Uterus (tissue), 4 donors: ENCODE results near the gene ATP11A. TPM values are rescaled to one million over a fixed set of nuclear protein-coding genes. Genes with fewer than 3 reads are reported as not detected.
"Not testable (repeated sequence)": the region's sequence is repeated elsewhere in the genome, so short reads cannot be mapped to it uniquely, and the experiment has no call there.

ENCODE experiments used
- DNase-seq, 2 donors: peaks; one replicate each; pipeline ENCODE4 v3.0.0-alpha.2; 2019 to 2020
- H3K27ac ChIP-seq, 2 donors: fragments of 200-600 bp; sonication (generic); 1 replicate in 1 of 2; 2 replicates in 1 of 2; pipeline ENCODE4 v1.5.1; 2016 to 2018
- H3K27me3 ChIP-seq, 2 donors: fragments of 200-600 bp; sonication (generic); one replicate each; pipeline ENCODE4 v1.5.1; 2018 to 2019; ENCODE audit warnings: control low read depth in 1 of 2
- H3K36me3 ChIP-seq, 2 donors: fragments of 200-600 bp; sonication (generic); one replicate each; pipeline ENCODE4 v1.5.1; 2019; ENCODE audit warnings: control low read depth in 1 of 2
- H3K4me1 ChIP-seq, 2 donors: fragments of 200-600 bp; sonication (generic); one replicate each; pipeline ENCODE4 v1.5.1; 2018 to 2019; ENCODE audit warnings: control low read depth in 1 of 2
- H3K4me3 ChIP-seq, 2 donors: fragments of 200-600 bp; sonication (generic); 1 replicate in 1 of 2; 2 replicates in 1 of 2; pipeline ENCODE4 v1.5.1; 2018 to 2019; ENCODE audit warnings: mild to moderate bottlenecking in 1 of 2
- H3K9me3 ChIP-seq, 2 donors: fragments of 200-600 bp; sonication (generic); one replicate each; pipeline ENCODE4 v1.5.1; 2019; ENCODE audit warnings: control low read depth in 1 of 2
- CTCF ChIP-seq, 4 experiments: fragments of 200-600 bp in 2 of 4; fragments of 450-650 bp in 2 of 4; sonication (generic) in 2 of 4; IDR thresholded peaks; one replicate each; pipeline ENCODE4 v1.5.1; 2016 to 2019; ENCODE audit warnings: antibody characterized with exemption in 4 of 4, mild to moderate bottlenecking in 2 of 4, moderate library complexity in 1 of 4
- POLR2A ChIP-seq, 2 donors: fragments of 450-650 bp; IDR thresholded peaks; one replicate each; pipeline ENCODE4 v1.6.1; 2016; ENCODE audit warnings: antibody characterized with exemption in 2 of 2, mild to moderate bottlenecking in 1 of 2, moderate library complexity in 1 of 2
- intact Hi-C: fragments of 100-400 bp; cut with DNase I; formaldehyde crosslinking; loops from one replicate; pipeline ENCODE4 v1.15.1; 2023; ENCODE audit warnings: low total_unique reads
- total RNA-seq, 4 donors: library from RNA; depleted of rRNA in 3 of 4; stranded (reverse); fragments of >200 nt in 3 of 4; gene quantifications; one replicate each; pipeline versions ENCODE4 v1.1.0 to v1.2.4, GENCODE V29; 2014 to 2023
- donor health status: DM: yes; HTN: yes; CAD: no.

The ATP11A gene
- total RNA-seq, 4 donors from 2014 or later = 12.8 to 149 (median 22.8) TPM

GRCh38 chr13:112869202-112870050, 179.6 kb downstream of the ATP11A start:
- TF ChIP-seq CTCF (IDR thresholded peaks at IDR 0.05) (no peak), POLR2A (IDR thresholded peaks at IDR 0.05) (no peak)
- H3K4me1 ChIP-seq = no peaks in the 10 kb centered on the region
- no peaks in the 10 kb centered on the region for H3K27me3 ChIP-seq
- no peaks in the 10 kb centered on the region for H3K36me3 ChIP-seq
- H3K9me3 ChIP-seq = no peaks in the 10 kb centered on the region
- no peak overlapping the region for H3K27ac ChIP-seq
- no peak overlapping the region for H3K4me3 ChIP-seq
- intact Hi-C loops = no loop called here
- DNase-seq = no peak

GRCh38 chr13:112870051-112870331, 180.2 kb downstream of the ATP11A start:
- TF ChIP-seq CTCF (IDR thresholded peaks at IDR 0.05) = no peak
- no peak for TF ChIP-seq POLR2A (IDR thresholded peaks at IDR 0.05)
- H3K27me3 ChIP-seq = no peaks in the 10 kb centered on the region
- no peaks in the 10 kb centered on the region for H3K9me3 ChIP-seq
- H3K4me3 ChIP-seq = no peak overlapping the region
- H3K36me3 ChIP-seq = no peaks in the 10 kb centered on the region
- H3K27ac ChIP-seq = no peak overlapping the region
- intact Hi-C loops = no loop called here
- DNase-seq = no peak
- no peaks in the 10 kb centered on the region for H3K4me1 ChIP-seq

- Histone ChIP-seq H3K9me3 (no peaks in the 10 kb centered on the region), H3K27ac (no peak overlapping the region), H3K27me3 (no peaks in the 10 kb centered on the region), H3K36me3 (no peaks in the 10 kb centered on the region), H3K4me3 (no peak overlapping the region), H3K4me1 (no peaks in the 10 kb centered on the region)
- TF ChIP-seq CTCF (IDR thresholded peaks at IDR 0.05) (no peak), POLR2A (IDR thresholded peaks at IDR 0.05) (no peak)
- DNase-seq = no peak
- intact Hi-C loops = no loop called here
Observed at GRCh38 chr13:112870737-112871287, 181.0 kb downstream of the ATP11A start.

GRCh38 chr13:112871742-112872141, 181.9 kb downstream of the ATP11A start:
- Histone ChIP-seq H3K4me3 (no peak overlapping the region), H3K4me1 (no peaks in the 10 kb centered on the region), H3K27me3 (no peaks in the 10 kb centered on the region), H3K36me3 (no peaks in the 10 kb centered on the region), H3K27ac (no peak overlapping the region), H3K9me3 (no peaks in the 10 kb centered on the region)
- TF ChIP-seq CTCF (IDR thresholded peaks at IDR 0.05) (no peak), POLR2A (IDR thresholded peaks at IDR 0.05) (no peak)
- no peak for DNase-seq
- intact Hi-C loops = no loop called here

GRCh38 chr13:112872657-112873631, 183.1 kb downstream of the ATP11A start:
- H3K27ac ChIP-seq, H3K36me3 ChIP-seq, H3K4me1 ChIP-seq, DNase-seq, H3K27me3 ChIP-seq, H3K9me3 ChIP-seq, H3K4me3 ChIP-seq, intact Hi-C loops: not testable (repeated sequence)
